Endothelial cell of umbilical vein (primary cell): Measurements from ENCODE around the gene MANEAL. TPM values are rescaled to one million over a fixed set of nuclear protein-coding genes. Genes with fewer than 3 reads are reported as not detected.

Experiments used
- BruUV-seq: library from RNA; stranded (reverse); fragments of 400-500 nt; replicated peaks from 2 replicates; lab custom pipeline; 2021; lab: Mats Ljungman, UMichigan
- CTCF ChIA-PET: fragments of 300-600, 350-600 bp; sonication (Branson Sonifier 250); formaldehyde crosslinking; loops from one replicate; lab custom pipeline; 2021; ENCODE audit warnings: antibody characterized with exemption, inconsistent platforms; lab: Charles Lee
- POLR2A ChIA-PET: fragments of 300-600, 350-600 bp; sonication (Branson Sonifier 250); formaldehyde crosslinking; loops from one replicate; lab custom pipeline; 2021; ENCODE audit warnings: antibody characterized with exemption, inconsistent platforms; lab: Charles Lee
- DNase-seq: peaks from one replicate; pipeline ENCODE4 v3.0.0-alpha.2; 2011; ENCODE audit warnings: low read depth, low spot score
- FAIRE-seq: peaks from 2 replicates; lab custom pipeline; 2011; peaks lifted over from hg19 to GRCh38; lab: Jason Lieb, UNC
- H2AFZ ChIP-seq: 2 replicates; pipeline ENCODE4 v1.6.0; 2012; ENCODE audit warnings: low read depth, low read length, control low read depth, inconsistent platforms
- H3K27ac ChIP-seq: 2 replicates; pipeline ENCODE4 v1.5.1; 2011; ENCODE audit warnings: low read depth, mild to moderate bottlenecking, control low read depth, low read length, moderate library complexity; ENCODE audit not compliant: insufficient read depth
- H3K27me3 ChIP-seq, 2 experiments: 2 replicates each; pipeline versions ENCODE4 v1.6.0 to v1.6.1; 2011; ENCODE audit warnings: low read length in 2 of 2, mixed read lengths in 1 of 2; ENCODE audit not compliant: control insufficient read depth in 2 of 2, insufficient read depth in 2 of 2
- H3K36me3 ChIP-seq, 2 experiments: 2 replicates in 1 of 2; 3 replicates in 1 of 2; pipeline ENCODE4 v1.5.1; 2011; ENCODE audit warnings: low read length in 2 of 2, mild to moderate bottlenecking in 1 of 2, moderate library complexity in 1 of 2; ENCODE audit not compliant: control insufficient read depth in 2 of 2, insufficient read depth in 2 of 2; ENCODE audit errors: extremely low read depth in 1 of 2
- H3K4me1 ChIP-seq: 3 replicates; pipeline ENCODE4 v1.5.1; 2011; ENCODE audit warnings: mild to moderate bottlenecking, low read length; ENCODE audit not compliant: control insufficient read depth, insufficient read depth; ENCODE audit errors: extremely low read depth
- H3K4me2 ChIP-seq: 2 replicates; pipeline ENCODE4 v1.6.1; 2011; ENCODE audit warnings: low read length, control low read depth, mixed read lengths; ENCODE audit not compliant: insufficient read depth
- H3K4me3 ChIP-seq, 3 experiments: fragments of 200-600 bp in 1 of 3; sonication (generic), shearing (Covaris generic) in 1 of 3; replicated peaks in 1 of 3; 2 replicates each; pipeline ENCODE4 v1.5.1; 2011 to 2016; ENCODE audit warnings: control low read depth in 3 of 3, low read length in 3 of 3, mild to moderate bottlenecking in 2 of 3, inconsistent platforms in 1 of 3, low read depth in 1 of 3, moderate library complexity in 1 of 3; ENCODE audit not compliant: insufficient read depth in 1 of 3
- H3K79me2 ChIP-seq: 2 replicates; pipeline ENCODE4 v1.6.0; 2012; ENCODE audit warnings: low read length, inconsistent platforms; ENCODE audit not compliant: control insufficient read depth, insufficient read depth
- H3K9ac ChIP-seq: replicated peaks from 2 replicates; pipeline ENCODE3; 2011; ENCODE audit warnings: low read length, control low read depth; ENCODE audit not compliant: insufficient read depth; ENCODE audit errors: extremely low read depth
- H3K9me1 ChIP-seq: replicated peaks from 3 replicates; pipeline ENCODE4 v1.6.0; 2011; ENCODE audit warnings: mild to moderate bottlenecking, low read length; ENCODE audit not compliant: control insufficient read depth, insufficient read depth; ENCODE audit errors: extremely low read depth
- H3K9me3 ChIP-seq: replicated peaks from 2 replicates; pipeline ENCODE4 v1.5.1; 2012; ENCODE audit warnings: low read length, inconsistent platforms; ENCODE audit not compliant: control insufficient read depth, insufficient read depth
- H4K20me1 ChIP-seq: replicated peaks from 2 replicates; pipeline ENCODE3; 2011; ENCODE audit warnings: mild to moderate bottlenecking, low read length; ENCODE audit not compliant: control insufficient read depth, insufficient read depth; ENCODE audit errors: extremely low read depth
- EZH2 ChIP-seq: IDR thresholded peaks from 2 replicates; pipeline ENCODE4 v1.6.1; 2012; ENCODE audit warnings: borderline replicate concordance, low read depth, mild to moderate bottlenecking, moderate library complexity, low read length, inconsistent platforms; ENCODE audit not compliant: severe bottlenecking
- FOS ChIP-seq: IDR thresholded peaks from 2 replicates; pipeline ENCODE4 v1.6.1; 2011; ENCODE audit warnings: mild to moderate bottlenecking, low read length, moderate library complexity, borderline replicate concordance; ENCODE audit not compliant: insufficient read depth
- GATA2 ChIP-seq: IDR thresholded peaks from 2 replicates; pipeline ENCODE4 v1.7.0; 2011; ENCODE audit warnings: low read depth, mild to moderate bottlenecking, moderate library complexity, mixed read lengths, low read length; ENCODE audit not compliant: insufficient read length, insufficient read depth
- JUN ChIP-seq: IDR thresholded peaks from 2 replicates; pipeline ENCODE4 v1.6.1; 2011; ENCODE audit warnings: borderline replicate concordance, low read depth; ENCODE audit not compliant: insufficient read length, insufficient read depth
- MYC ChIP-seq: IDR thresholded peaks from one replicate; pipeline ENCODE4 v1.6.1; 2011; ENCODE audit warnings: mild to moderate bottlenecking, low read depth, low read length
- POLR2A ChIP-seq: IDR thresholded peaks from 2 replicates; pipeline ENCODE4 v1.6.1; 2012; ENCODE audit warnings: low read depth, mild to moderate bottlenecking, control low read depth, low read length
- POLR2AphosphoS5 ChIP-seq: IDR thresholded peaks from 2 replicates; pipeline ENCODE4 v1.6.1; 2012; ENCODE audit warnings: low read depth, mild to moderate bottlenecking, control low read depth, low read length, moderate library complexity; ENCODE audit not compliant: insufficient read depth
- dilution Hi-C: fragments of 300-500 bp; cut with MboI; formaldehyde crosslinking; loops from one replicate; pipeline ENCODE4 v1.15.0; 2019; ENCODE audit warnings: low sequenced_read_pairs; ENCODE audit not compliant: extremely low pct_ligation_motif_present
- intact Hi-C: fragments of 100-400 bp; cut with micrococcal nuclease; formaldehyde crosslinking; loops from one replicate; pipeline ENCODE4 v1.10.0; 2022
- polyA plus RNA-seq, 4 experiments: library from polyadenylated mRNA; depleted of rRNA in 3 of 4; stranded (reverse) in 3 of 4; unstranded in 1 of 4; fragments of >200 nt; gene quantifications; 2 replicates each; pipeline versions ENCODE4 v1.2.1 to v1.2.3, GENCODE V29; 2011 to 2012; ENCODE audit warnings: missing spikeins in 1 of 4
- total RNA-seq: library from RNA; stranded (reverse); gene quantifications from 2 replicates; pipeline ENCODE4 v1.2.3, GENCODE V29; 2021
- TF ChIP-seq, protein P1 (sequence below): IDR thresholded peaks from 2 replicates; pipeline ENCODE4 v1.6.1; 2011; ENCODE audit not compliant: insufficient read depth, insufficient read length
- TF ChIP-seq, protein P2 (sequence below), 2 donors: IDR thresholded peaks; 1 replicate in 1 of 2; 2 replicates in 1 of 2; pipeline ENCODE4 v1.5.1; 2011; ENCODE audit warnings: low read length in 2 of 2, mild to moderate bottlenecking in 2 of 2, moderate library complexity in 2 of 2, control low read depth in 1 of 2, inconsistent platforms in 1 of 2, low read depth in 1 of 2; ENCODE audit not compliant: insufficient read depth in 1 of 2; ENCODE audit errors: extremely low read depth in 1 of 2

Gene MANEAL
- total and polyA plus RNA-seq, 2 donors (not counting 3 experiments of a cell fraction or from before 2014, with no cell fraction given), result 0.66 to 1.3 TPM

DNA sequence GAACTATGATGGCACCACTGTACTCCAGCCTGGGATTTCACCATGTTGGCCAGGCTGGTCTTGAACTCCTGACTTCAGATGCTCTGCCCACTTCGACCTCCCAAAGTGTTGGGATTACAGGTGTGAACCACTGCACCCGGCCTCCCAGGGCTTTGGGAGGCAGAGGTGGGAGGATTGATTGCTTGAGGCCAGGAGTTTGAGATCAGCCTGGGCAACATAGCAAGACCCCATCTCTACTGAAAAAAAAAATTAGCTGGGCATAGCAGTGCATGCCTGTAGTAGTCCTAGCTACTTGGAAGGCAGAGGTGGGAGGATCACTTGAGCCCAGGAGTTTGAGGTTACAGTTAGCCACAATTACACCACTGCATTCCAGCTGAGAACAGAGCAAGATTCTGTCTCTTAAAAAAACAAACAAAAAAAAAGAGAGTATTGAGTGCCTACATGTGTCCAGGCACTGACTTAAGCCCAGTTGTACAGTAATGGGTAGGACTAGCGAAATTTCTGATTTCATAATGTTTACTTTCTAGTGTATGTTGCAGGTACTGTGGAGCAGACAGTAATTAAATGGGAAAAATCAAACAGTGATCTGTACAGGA, 4.2 kb downstream of the MANEAL start:
- H4K20me1 ChIP-seq, result no peaks in the 10 kb centered on the region
- no peak overlapping the region for H3K27ac ChIP-seq
- BruUV-seq, result no TSS peak
- H3K79me2 ChIP-seq, result no peaks in the 10 kb centered on the region
- H3K36me3 ChIP-seq, result peaks cover 3 to 4% of the 10 kb centered on the region in 2 experiments
- peaks cover 2% of the 10 kb centered on the region for H3K4me1 ChIP-seq
- no peak overlapping the region for H3K4me2 ChIP-seq
- dilution Hi-C loops, result no loop called here
- H3K4me3 ChIP-seq, result no peak overlapping the region
- POLR2A ChIA-PET, result interaction anchor here (1.4 kb wide), 1 partner anchor 11 kb away, joined by 3 read pairs; no protein-coding TSS in a partner anchor
- no peak overlapping the region for H3K9ac ChIP-seq
- TF ChIP-seq JUN, result no peak
- TF ChIP-seq POLR2A, result no peak
- TF ChIP-seq, protein P1, sequence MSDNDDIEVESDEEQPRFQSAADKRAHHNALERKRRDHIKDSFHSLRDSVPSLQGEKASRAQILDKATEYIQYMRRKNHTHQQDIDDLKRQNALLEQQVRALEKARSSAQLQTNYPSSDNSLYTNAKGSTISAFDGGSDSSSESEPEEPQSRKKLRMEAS, result no peak
- TF ChIP-seq GATA2, result no peak
- TF ChIP-seq, protein P2, sequence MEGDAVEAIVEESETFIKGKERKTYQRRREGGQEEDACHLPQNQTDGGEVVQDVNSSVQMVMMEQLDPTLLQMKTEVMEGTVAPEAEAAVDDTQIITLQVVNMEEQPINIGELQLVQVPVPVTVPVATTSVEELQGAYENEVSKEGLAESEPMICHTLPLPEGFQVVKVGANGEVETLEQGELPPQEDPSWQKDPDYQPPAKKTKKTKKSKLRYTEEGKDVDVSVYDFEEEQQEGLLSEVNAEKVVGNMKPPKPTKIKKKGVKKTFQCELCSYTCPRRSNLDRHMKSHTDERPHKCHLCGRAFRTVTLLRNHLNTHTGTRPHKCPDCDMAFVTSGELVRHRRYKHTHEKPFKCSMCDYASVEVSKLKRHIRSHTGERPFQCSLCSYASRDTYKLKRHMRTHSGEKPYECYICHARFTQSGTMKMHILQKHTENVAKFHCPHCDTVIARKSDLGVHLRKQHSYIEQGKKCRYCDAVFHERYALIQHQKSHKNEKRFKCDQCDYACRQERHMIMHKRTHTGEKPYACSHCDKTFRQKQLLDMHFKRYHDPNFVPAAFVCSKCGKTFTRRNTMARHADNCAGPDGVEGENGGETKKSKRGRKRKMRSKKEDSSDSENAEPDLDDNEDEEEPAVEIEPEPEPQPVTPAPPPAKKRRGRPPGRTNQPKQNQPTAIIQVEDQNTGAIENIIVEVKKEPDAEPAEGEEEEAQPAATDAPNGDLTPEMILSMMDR (IDR thresholded peaks at IDR 0.05; ENCODE audit: extremely low read depth in 1 of 2, insufficient read depth in 1 of 2, low read depth in 1 of 2, low read length in 2 of 2), result no peak
- TF ChIP-seq FOS, result no peak
- no peak for TF ChIP-seq EZH2
- TF ChIP-seq MYC, result no peak
- no peak for TF ChIP-seq POLR2AphosphoS5
- H3K9me3 ChIP-seq, result no peaks in the 10 kb centered on the region
- FAIRE-seq (no peak), DNase-seq (no peak)
- no peak overlapping the region for H2AFZ ChIP-seq
- intact Hi-C loops, result no loop called here
- CTCF ChIA-PET, result interaction anchor here (1.5 kb wide), 1 partner anchor 62 kb away, joined by 4 read pairs; no protein-coding TSS in a partner anchor
- H3K9me1 ChIP-seq, result no peaks in the 10 kb centered on the region
- peaks cover 2 to 10% of the 10 kb centered on the region in 2 experiments for H3K27me3 ChIP-seq
